HG02763 (cell line): ENCODE results near the gene IYD.

Experiments used
- ATAC-seq: cut with Tn5 transposase; IDR thresholded peaks from one replicate; pipeline ENCODE4 v1.9.1; 2021; ENCODE audit warnings: mild to moderate bottlenecking, moderate library complexity; ENCODE audit not compliant: unreplicated experiment

Gene IYD

GRCh38 chr6:150394053-150394898 is 25.5 kb downstream of the IYD start:
- no peak for ATAC-seq

GRCh38 chr6:150394899-150395295 is 26.1 kb downstream of the IYD start:
- no peak for ATAC-seq

- ATAC-seq = no peak
Measured at GRCh38 chr6:150395388-150396009, 26.7 kb downstream of the IYD start.

GRCh38 chr6:150403458-150404246 is 34.8 kb downstream of the IYD start:
- no peak for ATAC-seq

GRCh38 chr6:150406948-150407347 is 38.1 kb downstream of the IYD start:
- ATAC-seq = no peak

- ATAC-seq = no peak
Measured at GRCh38 chr6:150408842-150409241, 40.0 kb downstream of the IYD start.

GRCh38 chr6:150409576-150410066 is 40.8 kb downstream of the IYD start:
- no peak for ATAC-seq

GRCh38 chr6:150410399-150410798 is 41.6 kb downstream of the IYD start:
- no peak for ATAC-seq

- no peak for ATAC-seq
Measured at GRCh38 chr6:150410906-150411305, 42.1 kb downstream of the IYD start.

GRCh38 chr6:150412221-150412620 is 43.4 kb downstream of the IYD start:
- no peak for ATAC-seq

- ATAC-seq = no peak
Measured at GRCh38 chr6:150413198-150413597, 44.4 kb downstream of the IYD start.

- ATAC-seq = no peak
Measured at GRCh38 chr6:150413781-150414281, 45.0 kb downstream of the IYD start.

GRCh38 chr6:150416128-150416527 is 47.3 kb downstream of the IYD start:
- no peak for ATAC-seq

GRCh38 chr6:150417250-150417649 is 48.4 kb downstream of the IYD start:
- no peak for ATAC-seq

GRCh38 chr6:150417899-150418826 is 49.4 kb downstream of the IYD start:
- no peak for ATAC-seq

GRCh38 chr6:150418827-150419594 is 50.2 kb downstream of the IYD start:
- no peak for ATAC-seq

- ATAC-seq = no peak
Measured at GRCh38 chr6:150420428-150420827, 51.6 kb downstream of the IYD start.

GRCh38 chr6:150420926-150421325 is 52.1 kb downstream of the IYD start:
- no peak for ATAC-seq

- no peak for ATAC-seq
Measured at GRCh38 chr6:150425508-150425907, 56.7 kb downstream of the IYD start.
